ENCODE data around the gene ERG28. TPM values are rescaled to one million over a fixed set of nuclear protein-coding genes. Genes with fewer than 3 reads are reported as not detected.
A peak's percentile ranks its signal among the peaks of the same experiment; 100 is the strongest.

ERG28 gene
- total RNA-seq, 1 donor from 2014 or later: 4.3 TPM

DNA sequence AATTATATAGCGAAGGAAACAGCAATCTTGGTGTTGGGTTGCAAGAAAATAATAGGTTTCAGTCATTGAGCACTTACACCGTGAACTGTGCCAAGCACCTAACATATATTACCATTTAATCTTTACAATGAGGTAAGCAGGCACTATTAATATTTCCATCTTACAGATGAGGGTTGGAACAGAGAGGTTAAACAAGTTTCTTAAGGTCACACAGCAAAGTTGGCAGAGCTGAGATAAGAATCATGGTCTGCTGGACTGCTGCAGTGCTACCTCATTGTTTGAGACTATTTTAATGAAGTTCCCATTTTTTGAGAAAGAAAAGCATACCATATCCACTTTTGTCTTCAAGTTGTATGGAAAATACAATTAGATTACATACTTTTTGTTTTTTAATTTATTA, 1.7 kb downstream of the ERG28 start:
- DNase-seq (ENCODE audit: low read depth): no peak

DNA sequence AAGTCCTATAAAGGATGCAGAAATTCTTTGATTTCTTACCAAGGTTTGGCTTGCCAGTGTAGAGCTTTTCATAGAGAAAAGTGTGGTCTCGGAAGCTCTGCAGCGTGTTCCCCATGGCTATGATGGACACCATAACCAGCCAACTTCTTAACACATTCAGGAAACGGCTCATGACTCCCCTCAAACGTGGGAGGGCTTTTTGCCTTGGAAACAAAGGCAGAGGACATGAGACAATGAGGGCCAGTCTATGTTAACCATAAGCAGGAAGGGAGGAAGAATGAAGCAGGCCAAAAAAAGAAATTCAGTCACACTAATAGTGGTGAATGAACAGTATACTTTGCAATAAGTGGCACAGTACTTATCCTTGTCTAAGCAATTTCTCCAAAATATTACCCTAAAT, 3.3 kb downstream of the ERG28 start:
- no peak for DNase-seq (ENCODE audit: low read depth)

DNA sequence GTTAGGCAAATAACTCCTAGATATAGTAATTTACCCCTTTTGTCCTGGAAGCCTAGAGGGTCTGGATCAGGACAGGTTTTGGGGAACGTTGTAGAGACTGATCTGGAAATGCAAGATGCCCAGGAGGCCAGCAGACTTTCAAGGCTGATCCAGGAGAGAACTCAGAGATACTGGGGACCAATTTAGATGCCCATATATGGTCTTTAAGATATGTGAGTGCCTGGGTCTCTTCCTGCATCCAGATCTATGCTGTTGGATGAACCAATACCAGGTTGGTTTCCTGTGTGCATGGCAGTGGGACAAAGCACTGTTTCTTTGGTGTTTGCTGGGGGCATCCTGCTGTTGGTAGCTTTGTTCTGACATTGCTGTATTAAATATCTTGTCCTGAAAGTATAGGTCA, 5.4 kb downstream of the ERG28 start:
- DNase-seq (ENCODE audit: low read depth): no peak

DNA sequence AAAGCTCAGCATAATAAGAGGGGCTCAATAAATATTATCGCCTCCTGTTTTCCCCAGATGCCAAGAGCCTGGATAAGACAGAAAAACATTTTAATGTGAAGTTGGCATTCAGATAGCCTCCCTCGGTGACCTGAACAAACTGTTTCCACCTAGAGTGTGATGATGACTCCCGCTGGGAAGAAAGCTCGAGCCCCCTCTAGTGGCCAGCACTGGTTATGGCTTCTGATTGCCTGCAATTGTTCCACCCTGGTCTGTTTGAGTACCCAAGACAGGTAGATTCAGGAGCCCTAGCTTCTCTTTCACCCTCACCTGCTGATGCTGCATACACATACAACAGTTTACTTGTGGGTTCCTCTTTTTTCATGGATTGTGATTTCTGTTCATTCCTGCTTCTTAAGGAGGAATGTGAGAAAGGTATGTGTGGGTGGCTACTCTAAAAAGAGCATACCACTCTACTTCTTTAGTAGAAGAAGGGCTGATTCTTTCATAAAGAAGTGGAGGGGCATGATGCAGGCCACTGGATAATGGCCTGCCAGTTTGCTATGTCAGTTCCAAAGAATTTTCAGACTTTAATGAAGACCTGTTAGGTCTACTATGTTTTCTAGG, 6.4 kb downstream of the ERG28 start:
- peak; percentile 63 for DNase-seq (ENCODE audit: low read depth)

DNA sequence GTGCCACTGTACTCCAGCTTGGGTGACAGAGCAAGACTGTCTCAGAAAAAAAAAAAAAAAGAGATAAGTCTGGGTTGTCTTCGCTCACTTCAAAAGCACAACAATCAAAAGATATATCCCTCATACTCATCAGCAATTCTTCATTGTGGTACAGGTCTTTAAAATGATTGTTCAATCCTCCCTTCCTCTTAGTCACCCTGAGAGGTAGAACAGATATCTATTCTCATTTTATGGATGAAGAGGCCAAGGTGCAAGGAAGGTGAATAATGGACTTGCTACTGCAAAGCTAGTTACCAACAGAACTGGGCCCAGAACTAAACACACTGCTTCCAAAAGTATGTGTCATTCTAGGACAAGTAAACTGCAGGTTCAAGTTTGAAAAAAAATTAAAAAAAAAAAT, 7.1 kb downstream of the ERG28 start:
- no peak for DNase-seq (ENCODE audit: low read depth)

DNA sequence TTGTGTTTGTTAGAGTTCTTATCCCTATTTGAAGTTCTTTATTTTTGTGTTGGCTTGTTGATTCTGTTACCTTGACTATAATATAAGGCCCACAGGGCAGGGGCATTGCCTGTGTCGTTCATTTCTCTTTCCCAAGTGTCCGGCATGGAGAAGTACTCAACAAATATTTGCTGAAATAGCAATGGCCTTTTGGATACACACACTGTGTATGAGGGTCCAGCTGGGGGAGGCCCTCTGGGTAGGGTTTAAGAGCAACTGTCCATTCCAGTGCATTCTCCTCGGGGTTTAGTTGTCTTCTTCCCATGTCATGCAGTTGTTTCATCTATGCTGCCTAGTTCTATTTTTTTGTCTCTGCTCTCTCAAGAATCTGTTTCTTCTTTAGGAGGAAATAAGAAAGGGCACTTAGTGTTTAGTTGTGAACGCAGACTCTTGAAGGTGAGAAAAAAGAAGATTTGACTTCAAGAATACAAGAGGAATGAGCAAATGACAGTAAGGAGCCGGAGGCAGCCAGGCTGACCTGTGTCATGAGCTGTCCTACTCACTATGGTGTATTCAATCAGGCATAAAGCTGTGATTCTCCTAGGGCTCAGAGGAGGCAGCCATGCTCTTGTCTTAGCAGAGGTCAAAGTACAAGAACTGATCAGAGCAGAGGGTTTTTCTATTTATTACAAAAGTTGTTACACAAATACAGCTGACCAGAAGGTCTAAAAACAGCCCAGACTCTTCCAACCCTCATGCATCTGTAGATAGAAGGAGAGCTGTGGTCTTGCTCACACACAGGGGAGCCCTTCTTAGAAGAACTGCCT, 10.2 kb downstream of the ERG28 start:
- DNase-seq (ENCODE audit: low read depth): peak; percentile 44

DNA sequence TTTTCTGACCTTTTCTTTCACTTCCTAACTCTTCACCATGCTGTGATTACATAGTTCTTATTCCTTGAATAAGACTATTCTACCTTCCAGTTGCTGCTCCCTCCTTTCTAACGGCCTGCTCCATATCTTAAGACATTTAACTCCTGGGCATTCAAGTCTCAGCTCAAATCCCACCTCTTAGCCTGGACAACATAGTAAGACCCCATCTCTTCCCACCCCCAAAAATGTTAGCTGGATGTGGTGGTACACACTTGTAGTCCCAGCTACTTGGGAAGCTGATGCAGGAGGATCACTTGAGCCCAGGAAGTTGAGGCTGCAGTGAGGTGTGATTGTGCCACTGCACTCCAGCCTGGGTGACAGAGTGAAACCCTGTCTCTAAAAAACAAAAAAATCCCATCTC, 10.9 kb downstream of the ERG28 start:
- DNase-seq (ENCODE audit: low read depth): no peak

DNA sequence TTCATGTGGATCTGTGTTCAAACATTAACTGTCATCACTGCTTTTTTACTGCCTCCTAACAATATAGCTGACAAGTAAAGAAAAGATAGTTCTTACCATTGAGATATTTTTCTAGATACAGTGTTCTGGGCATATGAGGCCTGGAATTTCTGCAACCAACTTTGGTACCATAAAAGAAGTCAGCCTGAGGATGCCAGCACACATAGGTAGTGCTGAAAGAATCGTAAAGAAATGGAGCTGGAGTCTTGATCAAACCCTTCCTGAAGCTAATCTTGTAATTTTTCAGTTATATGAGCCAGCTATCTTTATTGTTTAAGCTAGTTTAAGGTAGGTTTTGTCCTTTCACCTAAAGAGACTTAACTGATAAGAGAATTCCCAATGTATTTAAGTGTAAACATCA, 11.3 kb downstream of the ERG28 start:
- no peak for DNase-seq (ENCODE audit: low read depth)

DNA sequence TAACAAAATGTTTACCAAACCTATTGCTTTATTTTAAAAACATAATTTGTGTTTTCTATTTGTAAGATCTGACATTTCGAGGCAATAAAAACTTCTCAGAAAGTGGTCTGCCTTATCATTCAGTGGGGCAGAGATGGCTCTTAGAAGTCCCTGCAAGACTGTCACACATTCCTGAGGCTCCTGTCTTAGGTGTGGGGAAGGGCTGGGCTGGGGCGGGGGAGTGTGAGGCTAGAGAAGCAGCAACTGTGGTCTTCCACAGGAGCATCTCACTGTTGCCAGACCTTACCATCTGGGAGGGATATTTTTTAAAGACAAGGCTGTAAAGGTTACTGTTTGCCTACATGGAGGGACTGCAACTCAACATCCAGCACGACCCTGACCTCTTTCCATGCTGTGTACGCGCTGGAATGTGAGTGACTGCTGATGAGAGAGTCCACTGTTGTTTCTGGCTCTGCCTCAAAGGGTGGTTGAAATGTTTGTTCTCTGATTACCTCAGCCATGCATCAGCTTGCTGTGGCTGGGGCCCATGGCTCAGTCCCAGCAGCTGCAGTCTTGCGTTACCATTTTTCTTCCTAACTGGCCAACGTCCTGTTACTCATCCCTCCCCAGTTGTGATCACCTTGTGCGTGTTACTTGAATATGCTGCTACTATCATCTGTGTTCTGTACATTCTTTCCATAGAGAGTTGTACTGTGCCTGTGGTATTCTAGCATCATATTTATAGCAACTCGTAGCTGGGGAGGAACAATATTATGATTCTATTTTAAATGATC, 12.4 kb downstream of the ERG28 start:
- peak; percentile 97 for DNase-seq (ENCODE audit: low read depth)

DNA sequence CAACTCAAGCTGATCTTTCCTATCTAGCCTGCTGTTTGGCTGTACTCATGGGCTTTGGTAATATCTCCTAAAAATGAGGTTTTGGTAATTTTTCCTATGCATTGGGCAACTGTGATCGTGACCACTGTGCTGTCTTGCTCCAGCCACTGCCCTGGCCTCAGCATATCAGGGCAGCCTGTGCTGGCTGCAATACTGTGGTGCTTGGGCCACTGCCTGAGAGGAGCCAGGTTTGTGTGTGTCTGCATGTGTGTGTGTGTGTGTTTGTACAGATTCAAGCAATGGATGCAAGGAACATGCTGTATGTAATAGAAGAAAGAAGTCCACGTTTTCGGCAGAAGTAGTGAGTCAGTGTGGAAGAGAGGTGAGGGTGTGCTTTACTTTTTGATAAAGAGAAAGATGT, 13.0 kb downstream of the ERG28 start:
- no peak for DNase-seq (ENCODE audit: low read depth)

DNA sequence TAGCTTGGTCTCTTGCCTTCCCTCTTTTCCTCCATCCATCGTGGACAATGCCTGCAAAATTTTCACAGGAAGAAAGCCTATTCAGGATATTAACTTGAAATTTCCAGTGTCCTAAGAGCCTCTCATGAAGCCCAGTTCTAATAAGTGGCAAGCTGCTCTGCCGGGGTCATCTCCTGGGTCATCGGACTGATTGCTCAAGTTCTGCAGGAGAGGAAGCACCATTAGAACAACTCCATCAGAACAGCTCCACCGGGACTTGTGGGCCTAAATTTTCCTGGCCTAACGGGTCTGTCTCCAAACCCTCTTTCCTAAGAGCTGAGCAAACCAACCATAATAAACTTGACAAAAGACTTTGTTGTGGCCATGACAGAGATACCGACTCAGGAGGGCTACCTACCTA, 13.9 kb downstream of the ERG28 start:
- DNase-seq (ENCODE audit: low read depth): peak; percentile 53

DNA sequence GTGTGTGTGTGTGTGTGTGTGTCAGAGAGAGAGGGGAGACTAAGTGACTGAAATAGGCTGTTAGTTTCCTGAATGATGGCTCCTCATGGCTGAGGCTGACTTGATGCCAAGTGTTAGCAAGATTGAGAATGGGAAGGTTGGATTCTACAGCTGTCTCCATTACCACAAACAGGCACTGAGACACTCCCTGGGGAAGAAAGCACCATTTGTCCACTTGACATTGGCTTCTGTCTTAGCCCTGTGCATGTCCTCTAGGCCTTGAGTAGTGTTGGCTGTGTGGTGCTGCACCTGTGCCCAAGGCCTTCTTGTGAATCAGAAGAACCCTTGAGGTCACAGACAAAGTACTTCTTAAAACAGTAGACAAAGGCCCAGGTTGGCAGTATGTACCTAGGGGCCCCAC, 15.6 kb downstream of the ERG28 start:
- no peak for DNase-seq (ENCODE audit: low read depth)

DNA sequence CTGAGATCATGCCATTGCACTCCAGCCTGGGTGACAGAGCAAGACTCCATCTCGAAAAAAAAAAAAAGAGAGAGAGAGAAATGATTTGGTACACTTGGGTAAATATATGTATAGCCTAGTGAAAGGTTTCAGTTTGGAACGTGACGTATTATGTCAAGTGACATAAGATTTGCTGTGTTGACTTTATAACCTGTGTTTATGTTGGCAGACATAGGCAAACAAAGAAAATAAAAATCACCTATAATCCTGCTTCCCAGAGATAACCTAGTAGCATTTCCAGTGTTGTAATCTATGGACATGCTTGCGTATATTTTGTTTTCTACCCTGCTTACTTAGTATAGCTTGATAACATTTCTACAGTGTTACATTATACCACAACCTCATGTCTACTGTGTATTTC, 16.7 kb downstream of the ERG28 start:
- DNase-seq (ENCODE audit: low read depth): no peak

DNA sequence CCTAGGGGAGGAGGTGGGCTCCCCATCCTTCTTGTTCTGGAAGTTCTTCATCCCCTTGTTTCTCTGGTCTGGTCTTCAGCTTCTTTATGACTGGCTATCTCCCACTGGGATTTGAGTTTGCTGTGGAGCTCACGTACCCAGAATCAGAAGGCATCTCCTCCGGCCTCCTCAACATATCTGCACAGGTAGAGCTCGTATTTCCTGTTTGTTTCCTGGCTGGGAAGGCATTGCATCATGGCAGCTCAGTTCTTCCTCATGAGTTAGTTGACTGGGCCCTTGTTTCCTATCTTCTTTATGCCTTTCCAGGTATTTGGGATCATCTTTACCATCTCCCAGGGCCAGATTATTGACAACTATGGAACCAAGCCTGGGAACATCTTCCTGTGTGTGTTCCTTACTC, 19.8 kb downstream of the ERG28 start:
- DNase-seq (ENCODE audit: low read depth): no peak

DNA sequence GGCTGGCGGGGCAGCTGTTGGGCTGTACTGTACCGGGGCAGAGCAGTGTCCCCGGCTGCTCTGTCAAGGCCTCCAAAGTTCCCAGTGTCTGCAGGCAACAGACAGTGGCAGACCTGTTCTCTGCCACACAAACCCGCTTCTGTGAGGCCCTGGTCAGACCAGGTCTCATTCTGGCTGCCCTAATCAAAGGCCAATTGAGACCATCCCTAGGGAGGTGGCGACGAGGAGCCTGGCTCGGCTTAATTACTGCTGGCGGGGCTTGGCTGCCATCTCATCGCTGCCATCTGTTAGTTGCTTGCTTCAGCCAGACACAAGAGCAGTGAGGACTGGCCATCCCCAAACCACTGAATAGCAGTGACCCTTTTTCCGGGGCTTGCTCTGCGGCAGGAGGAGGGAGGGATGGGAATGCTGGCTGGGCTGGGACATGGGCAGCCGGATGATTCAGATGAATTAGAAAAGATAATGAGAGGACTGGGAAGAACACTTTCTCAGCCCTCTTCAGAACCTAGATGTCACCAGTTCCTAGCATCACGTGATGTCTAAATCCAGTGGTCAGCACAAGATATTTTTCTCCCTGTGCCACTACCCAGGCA, 24.5 kb downstream of the ERG28 start:
- no peak for DNase-seq (ENCODE audit: low read depth)

DNA sequence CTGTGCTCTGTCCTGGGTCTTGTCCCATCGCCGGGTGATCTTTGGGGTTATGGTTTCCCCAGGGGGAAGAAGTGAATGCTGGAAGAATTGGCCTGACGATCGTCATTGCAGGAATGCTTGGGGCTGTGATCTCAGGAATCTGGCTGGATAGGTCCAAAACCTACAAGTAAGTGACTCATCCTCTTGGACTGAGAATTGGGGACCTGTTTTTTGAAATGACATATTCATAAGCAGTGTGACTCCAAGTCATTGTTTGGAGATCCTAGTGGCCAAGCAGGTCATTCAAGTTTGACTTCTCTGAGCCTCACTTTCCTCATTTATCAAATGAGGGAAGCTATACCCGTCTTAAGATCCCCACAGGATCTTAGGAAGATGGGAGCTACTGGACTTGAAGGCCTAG, 25.8 kb downstream of the ERG28 start:
- DNase-seq (ENCODE audit: low read depth): no peak

DNA sequence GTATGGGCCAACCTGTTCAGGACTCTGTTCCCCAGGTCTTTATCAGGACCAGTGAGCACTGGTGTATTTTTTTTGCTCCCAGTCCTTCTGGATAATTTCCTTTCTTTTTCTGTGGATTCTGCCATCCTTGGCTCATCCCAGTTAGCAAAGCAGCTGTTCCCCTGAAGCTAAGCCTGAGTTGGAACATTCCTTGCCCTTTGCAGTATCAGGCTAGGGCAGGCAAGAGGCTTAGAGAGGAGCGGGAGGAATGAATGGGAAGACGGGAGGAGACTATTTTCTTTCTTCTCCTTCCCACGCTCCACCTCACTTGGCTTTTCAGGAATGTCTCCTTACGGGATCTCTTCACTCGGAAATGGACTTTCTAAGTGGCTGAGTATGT, 29.2 kb downstream of the ERG28 start:
- peak; percentile 49 for DNase-seq (ENCODE audit: low read depth)

DNA sequence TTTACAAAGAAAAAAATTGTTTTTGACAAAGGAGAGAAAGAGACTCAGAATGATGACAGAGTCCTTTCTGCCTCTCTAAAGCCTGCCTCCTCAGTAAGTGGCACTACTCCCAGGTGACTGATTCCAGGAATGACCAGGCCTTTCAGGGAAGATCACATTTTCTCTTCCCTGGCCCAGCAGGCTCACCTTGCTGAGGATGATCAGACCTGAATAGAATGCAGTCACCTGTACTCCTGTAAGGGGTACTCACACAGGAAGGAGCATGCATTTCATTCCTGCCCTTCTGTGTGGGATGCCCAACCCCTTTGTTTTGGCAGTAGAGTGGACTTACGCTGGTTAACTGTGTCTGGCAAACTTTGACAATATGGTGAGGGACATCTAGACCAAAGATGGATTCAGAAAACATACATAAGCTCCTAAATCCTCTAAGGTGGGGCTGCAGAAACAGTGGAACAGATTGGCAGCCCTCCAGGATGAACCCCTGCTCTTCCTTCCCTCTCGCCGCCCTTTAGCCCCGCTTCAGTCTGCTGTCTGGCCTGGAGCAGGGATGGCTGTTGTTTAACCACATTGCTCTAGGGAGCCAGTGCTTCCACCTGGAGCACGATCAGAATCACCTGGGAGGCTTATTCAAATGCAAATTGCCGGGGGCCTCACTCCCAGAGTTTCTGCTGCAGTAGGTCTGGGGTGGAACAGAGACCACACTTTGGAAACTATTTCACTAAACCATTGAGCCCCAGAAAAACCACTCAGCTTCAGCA, 29.8 kb downstream of the ERG28 start:
- DNase-seq (ENCODE audit: low read depth): no peak

DNA sequence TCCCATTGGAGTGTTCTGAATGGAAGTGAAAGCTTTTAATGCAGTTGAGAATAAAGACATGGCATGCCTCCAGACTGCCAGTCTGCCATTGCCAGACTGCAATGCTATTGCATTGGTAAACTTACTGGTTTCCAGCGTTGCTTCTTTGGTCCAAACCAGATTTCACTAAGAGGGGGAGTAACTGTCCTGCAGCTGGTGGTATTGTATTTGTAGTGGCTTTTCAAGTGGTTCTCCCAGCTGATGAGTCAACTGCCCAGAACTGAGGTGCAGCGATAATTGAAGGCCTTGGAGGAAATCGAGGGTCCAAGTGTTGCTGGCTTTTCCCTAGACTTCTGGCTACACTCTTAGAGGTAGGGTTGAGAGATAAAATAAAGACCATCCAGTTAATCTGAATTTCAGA, 31.9 kb downstream of the ERG28 start:
- no peak for DNase-seq (ENCODE audit: low read depth)

DNA sequence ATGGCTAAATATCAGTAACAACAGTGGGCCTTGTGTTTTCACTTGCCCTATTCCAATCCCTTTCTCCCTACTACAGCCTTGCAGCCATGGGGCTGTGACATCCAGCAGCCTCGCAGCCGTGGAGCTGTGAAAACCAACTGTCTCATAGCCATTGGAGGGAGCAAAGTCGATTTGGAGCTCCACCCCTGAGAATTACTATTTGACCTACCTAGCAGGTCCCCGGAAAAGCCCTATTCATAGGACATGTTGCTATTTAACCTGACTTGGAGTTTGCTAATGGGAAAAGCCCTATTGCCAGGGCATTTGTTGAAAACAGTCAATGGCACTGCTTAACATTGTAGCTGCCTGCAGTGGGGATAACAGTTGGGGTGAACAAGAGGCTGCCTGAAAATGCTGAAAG, 33.3 kb downstream of the ERG28 start:
- DNase-seq (ENCODE audit: low read depth): no peak

DNA sequence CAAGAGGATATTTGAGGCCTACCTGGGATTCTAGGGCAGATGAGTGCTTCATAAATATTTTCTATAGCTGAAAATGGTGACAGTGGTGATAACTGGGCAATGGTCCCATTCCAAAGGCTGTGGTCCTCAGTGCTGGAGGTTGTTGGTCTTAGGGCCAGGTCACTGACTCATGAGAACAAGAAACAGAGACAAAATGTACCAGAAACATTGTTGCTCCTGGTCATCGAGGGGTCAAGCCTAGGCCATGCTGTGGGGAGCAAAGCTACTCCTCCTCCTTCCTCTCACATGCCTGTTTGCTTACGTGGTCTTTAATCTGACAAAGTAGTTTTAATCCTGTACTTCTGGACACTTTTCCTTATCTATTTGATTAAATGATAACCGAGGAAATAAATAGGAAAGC, 33.8 kb downstream of the ERG28 start:
- no peak for DNase-seq (ENCODE audit: low read depth)

DNA sequence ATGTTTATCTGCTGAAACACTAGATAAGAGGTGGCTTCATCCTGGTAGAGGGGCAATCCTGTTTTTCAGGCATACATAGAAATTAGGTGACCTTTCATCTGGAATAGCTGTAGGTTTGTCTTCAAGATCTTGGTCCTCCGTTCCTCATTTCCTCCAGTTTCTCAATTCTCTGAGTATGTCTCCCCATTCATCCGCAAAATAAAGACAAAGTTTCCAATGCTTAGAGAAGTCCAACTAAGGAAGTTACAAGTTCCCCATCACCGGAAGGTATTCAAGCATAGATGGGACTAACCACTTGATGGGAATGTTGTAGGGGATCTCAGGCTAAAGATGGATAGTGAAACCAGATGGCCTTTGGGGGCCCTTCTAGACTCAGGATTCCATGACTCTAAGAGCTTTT, 34.3 kb downstream of the ERG28 start:
- DNase-seq (ENCODE audit: low read depth): no peak

All from renal cortical epithelial cell (primary cell).